K562 (cell line): ENCODE data around the gene OOEP. TPM values are rescaled to one million over a fixed set of nuclear protein-coding genes. Genes with fewer than 3 reads are reported as not detected.

Experiments
- ATAC-seq: fragments of 200-7000 bp; cut with Tn5 transposase; 3 replicates; pipeline ENCODE4 v1.9.1; 2020; ENCODE audit warnings: moderate library complexity
- BruUV-seq: library from RNA; stranded (reverse); fragments of 400-500 nt; replicated peaks from 2 replicates; lab custom pipeline; 2021; lab: Mats Ljungman, UMichigan
- CTCF ChIA-PET: fragments of 300-600 bp; formaldehyde crosslinking; extraction: SDS; loops from one replicate; lab custom pipeline; 2021; ENCODE audit warnings: low intra/inter-chr PET ratio; lab: Yijun Ruan, JAX
- POLR2A ChIA-PET: fragments of 300-600, 350-650 bp; sonication (Branson Sonifier 250); formaldehyde crosslinking; extraction: SDS; loops from one replicate; lab custom pipeline; 2021; ENCODE audit warnings: antibody characterized with exemption, inconsistent platforms; lab: Yijun Ruan, JAX
- DNase-seq, 4 experiments: peaks; one replicate each; pipeline versions ENCODE4 v3.0.0 to v3.0.0-alpha.2; 2011 to 2018; ENCODE audit warnings: low spot score in 3 of 4, mixed read lengths in 3 of 4; ENCODE audit errors: extremely low read depth in 1 of 4
- FAIRE-seq: peaks from 2 replicates; lab custom pipeline; 2011; peaks lifted over from hg19 to GRCh38; lab: Jason Lieb, UNC
- H2AFZ ChIP-seq: 2 replicates; pipeline ENCODE4 v1.6.0; 2011; ENCODE audit warnings: low read depth, low read length, control low read depth, inconsistent platforms
- H3K27ac ChIP-seq: fragments of 200-600 bp; 3 replicates; pipeline ENCODE4 v1.8.0; 2011; ENCODE audit warnings: low read depth, mild to moderate bottlenecking, control low read depth, inconsistent platforms, low read length, moderate library complexity, mixed read lengths; ENCODE audit errors: extremely low read depth
- H3K27me3 ChIP-seq, 2 experiments: fragments of 300-600 bp in 1 of 2; 2 replicates in 1 of 2; 3 replicates in 1 of 2; pipeline versions ENCODE4 v1.6.0 to v1.8.0; 2011; ENCODE audit warnings: inconsistent platforms in 2 of 2, low read length in 2 of 2, mild to moderate bottlenecking in 1 of 2, mixed read lengths in 1 of 2, moderate library complexity in 1 of 2; ENCODE audit not compliant: control insufficient read depth in 2 of 2, insufficient read depth in 2 of 2
- H3K36me3 ChIP-seq: fragments of 300-600 bp; 3 replicates; pipeline ENCODE4 v1.8.0; 2011; ENCODE audit warnings: mild to moderate bottlenecking, low read length, inconsistent platforms; ENCODE audit not compliant: control insufficient read depth, insufficient read depth
- H3K4me1 ChIP-seq, 2 experiments: fragments of 200-600 bp in 1 of 2; replicated peaks in 1 of 2; 2 replicates in 1 of 2; 3 replicates in 1 of 2; pipeline versions ENCODE4 v1.5.1 to v1.8.0; 2011; ENCODE audit warnings: inconsistent platforms in 2 of 2, low read length in 2 of 2, mild to moderate bottlenecking in 1 of 2, mixed read lengths in 1 of 2, moderate library complexity in 1 of 2; ENCODE audit not compliant: control insufficient read depth in 2 of 2, insufficient read depth in 2 of 2
- H3K4me2 ChIP-seq: 2 replicates; pipeline ENCODE4 v1.6.1; 2011; ENCODE audit warnings: low read length, control low read depth, inconsistent platforms, mixed read lengths; ENCODE audit not compliant: insufficient read depth
- H3K4me3 ChIP-seq: fragments of 200-600 bp; sonication (generic), shearing (Covaris generic); 2 replicates; pipeline ENCODE4 v1.5.1; 2016; ENCODE audit warnings: control low read depth, inconsistent platforms
- H3K79me2 ChIP-seq: fragments of 200-600 bp; 3 replicates; pipeline ENCODE4 v1.8.0; 2011; ENCODE audit warnings: low read length, inconsistent platforms; ENCODE audit not compliant: control insufficient read depth, insufficient read depth
- H3K9ac ChIP-seq, 2 experiments: 2 replicates each; pipeline versions ENCODE4 v1.6.0 to v1.6.1; 2011; ENCODE audit warnings: low read depth in 2 of 2, low read length in 2 of 2, control low read depth in 1 of 2, inconsistent platforms in 1 of 2, mild to moderate bottlenecking in 1 of 2, mixed read lengths in 1 of 2; ENCODE audit not compliant: insufficient read depth in 1 of 2
- H3K9me1 ChIP-seq: one replicate; pipeline ENCODE4 v1.6.0; 2011; ENCODE audit warnings: inconsistent platforms, mild to moderate bottlenecking, low read length, moderate library complexity; ENCODE audit not compliant: control insufficient read depth, insufficient read depth
- H3K9me3 ChIP-seq: replicated peaks from 2 replicates; pipeline ENCODE4 v1.5.1; 2011; ENCODE audit warnings: low read depth, low read length, inconsistent platforms; ENCODE audit not compliant: control insufficient read depth, insufficient read depth
- H4K20me1 ChIP-seq: replicated peaks from 2 replicates; pipeline ENCODE4 v1.6.1; 2011; ENCODE audit warnings: low read length, inconsistent platforms, mixed read lengths; ENCODE audit not compliant: control insufficient read depth, insufficient read depth
- EHMT2 ChIP-seq: fragments of 450-650 bp; IDR thresholded peaks from 2 replicates; pipeline ENCODE4 v1.6.1; 2018; ENCODE audit warnings: antibody characterized with exemption
- FOXA3 ChIP-seq, 2 experiments: fragments of 450-650 bp in 1 of 2; sonication (generic) in 1 of 2; formaldehyde crosslinking; IDR thresholded peaks in 1 of 2; conservative IDR thresholded peaks in 1 of 2; 2 replicates each; pipeline versions ENCODE4 v1.4.0 to v1.8.0; 2020 to 2022; ENCODE audit warnings: mild to moderate bottlenecking in 2 of 2, missing genetic modification reagents in 1 of 2
- GMEB1 ChIP-seq: fragments of 250-450 bp; sonication (Bioruptor Pico); IDR thresholded peaks from 2 replicates; pipeline ENCODE4 v1.4.0; 2020; ENCODE audit warnings: mild to moderate bottlenecking
- KDM2B ChIP-seq: fragments of 250-450 bp; sonication (Bioruptor Pico); IDR thresholded peaks from 2 replicates; pipeline ENCODE4 v1.8.0; 2021; ENCODE audit warnings: mild to moderate bottlenecking, moderate library complexity
- MEF2D ChIP-seq: conservative IDR thresholded peaks from 2 replicates; pipeline ENCODE4 v1.6.1; 2016; ENCODE audit warnings: low read depth, missing genetic modification characterization, missing compliant biosample characterization
- PHF8 ChIP-seq: fragments of 200-600 bp; sonication (generic); IDR thresholded peaks from 2 replicates; pipeline ENCODE4 v1.6.1; 2012; ENCODE audit warnings: mixed run types, mild to moderate bottlenecking, inconsistent platforms, low read length, moderate library complexity, borderline replicate concordance
- PRMT5 ChIP-seq: sonication (generic); formaldehyde crosslinking; IDR thresholded peaks from 2 replicates; pipeline ENCODE4 v1.5.0; 2020; ENCODE audit warnings: missing genetic modification reagents
- ZBTB2 ChIP-seq: fragments of 450-650 bp; IDR thresholded peaks from 2 replicates; pipeline ENCODE4 v1.6.1; 2016; ENCODE audit warnings: antibody characterized with exemption
- ZFP36 ChIP-seq: fragments of 150-350 bp; IDR thresholded peaks from 2 replicates; pipeline ENCODE4 v1.6.1; 2018; ENCODE audit warnings: low read length, low read depth; ENCODE audit not compliant: partially characterized antibody
- WGBS: fragments of 100-300 bp; shearing (Covaris generic); methylation state at CpG from one replicate; pipeline ENCODE4 v1.1.6; 2016; ENCODE audit warnings: low coverage, mixed read lengths; ENCODE audit not compliant: insufficient coverage; ENCODE audit errors: missing lambda C conversion rate; 5-methylcytosine and 5-hydroxymethylcytosine counted together
- in situ Hi-C: fragments of 300-500 bp; cut with MboI; formaldehyde crosslinking; loops from 4 replicates; pipeline ENCODE4 v1.15.0; 2018; ENCODE audit warnings: inconsistent platforms, mixed read lengths
- intact Hi-C: fragments of 100-400 bp; cut with micrococcal nuclease; formaldehyde crosslinking; loops from 2 replicates; pipeline ENCODE4 v1.14.2; 2022
- polyA plus RNA-seq, 8 experiments: library from polyadenylated mRNA; depleted of rRNA in 4 of 8; stranded (reverse) in 5 of 8; unstranded in 3 of 8; fragments of >200 nt; fragmentation: Nextera tagmentation in 2 of 8; fragmentation: Illumina TruSeq in 1 of 8; extraction: Ambion mirVana in 2 of 8; extraction: Trizol in 1 of 8; gene quantifications; 2 replicates each; pipeline versions ENCODE4 v1.2.1 to v1.2.3, GENCODE V29; 2011 to 2014; ENCODE audit warnings: inconsistent platforms in 1 of 8, missing spikeins in 1 of 8
- total RNA-seq, 7 experiments: library from RNA; depleted of rRNA in 6 of 7; stranded (reverse); fragments of >200 nt in 6 of 7; fragmentation: Illumina TruSeq in 2 of 7; extraction: Trizol in 2 of 7; gene quantifications; 2 replicates each; pipeline versions ENCODE4 v1.2.1 to v1.2.3, GENCODE V29; 2011 to 2021; ENCODE audit warnings: low replicate concordance in 1 of 7
- TF ChIP-seq, protein P1 (sequence below): fragments of 450-650 bp; IDR thresholded peaks from 2 replicates; pipeline ENCODE4 v1.6.1; 2017; ENCODE audit warnings: antibody characterized with exemption

OOEP gene
- total and polyA plus RNA-seq, 9 of the 15 experiments (the other 6 are each of a cell fraction or from before 2014, with no cell fraction given) = not detected

DNA sequence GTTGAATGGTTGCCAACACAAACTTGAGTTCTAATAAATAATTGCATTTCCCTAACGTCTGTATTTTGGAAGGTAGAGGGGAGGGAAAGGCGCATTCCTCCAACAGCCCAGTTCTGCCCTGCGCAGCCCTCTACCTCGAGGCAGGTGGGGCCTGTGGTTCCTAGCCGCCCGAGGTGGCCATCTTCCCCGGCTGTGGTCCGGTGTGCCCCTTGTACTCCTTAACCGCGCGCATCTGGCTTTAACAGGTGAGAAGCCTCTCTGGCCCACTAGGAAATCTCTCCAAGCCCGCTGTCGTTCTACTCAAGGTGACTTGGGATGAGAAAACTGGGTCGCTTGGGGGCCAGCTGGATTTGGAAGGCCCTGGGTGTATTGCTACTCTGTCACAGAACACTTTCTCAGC is 5.6 kb downstream of the OOEP start (continued):
- TF ChIP-seq ZBTB2 (no peak), GMEB1 (CRISPR knock-in tag) (no peak)

DNA sequence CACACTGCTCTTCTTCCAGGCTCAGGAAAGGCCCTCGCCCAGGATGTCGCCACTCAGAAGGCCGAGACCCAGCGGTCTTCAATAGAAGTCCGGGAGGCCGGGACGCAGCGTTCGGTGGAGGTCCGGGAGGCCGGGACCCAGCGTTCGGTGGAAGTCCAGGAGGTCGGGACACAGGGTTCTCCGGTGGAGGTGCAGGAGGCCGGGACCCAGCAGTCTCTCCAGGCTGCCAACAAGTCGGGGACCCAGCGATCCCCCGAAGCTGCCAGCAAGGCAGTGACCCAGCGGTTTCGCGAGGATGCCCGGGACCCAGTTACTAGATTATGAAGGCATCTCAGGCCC is 6.2 kb downstream of the OOEP start:
- H3K4me3 ChIP-seq = no peak overlapping the region
- H3K9ac ChIP-seq = no peak overlapping the region
- ChIA-PET POLR2A (interaction anchor here (0.6 kb wide), 1 partner anchor 12 kb away, joined by 3 read pairs; no protein-coding TSS in a partner anchor), CTCF (no interaction called here)
- ATAC-seq = no peak
- H3K27me3 ChIP-seq = peaks cover 0 to 19% of the 10 kb centered on the region in 2 experiments; a peak in 3 of 5 replicates
- no peaks in the 10 kb centered on the region for H3K79me2 ChIP-seq
- 50% methylated on average over 22 of the region's 23 CpGs for WGBS
- H3K36me3 ChIP-seq = no peaks in the 10 kb centered on the region
- peaks cover 4 to 17% of the 10 kb centered on the region in 2 experiments; a peak in 3 of 5 replicates for H3K4me1 ChIP-seq
- no peak overlapping the region for H3K4me2 ChIP-seq
- H3K9me1 ChIP-seq = no peaks in the 10 kb centered on the region
- in situ Hi-C loops (no loop called here), intact Hi-C loops (no loop called here)
- no TSS peak for BruUV-seq
- H4K20me1 ChIP-seq = no peaks in the 10 kb centered on the region
- no peaks in the 10 kb centered on the region for H3K9me3 ChIP-seq
- DNase-seq = no peak
- H2AFZ ChIP-seq = 0 out of 2 replicates have a peak overlapping the region, but pooled peaks have one; percentile 9
- no peak for FAIRE-seq
- TF ChIP-seq FOXA3 (CRISPR knock-in tag; conservative IDR thresholded peaks at IDR 0.05 in 1 of 2, IDR thresholded peaks at IDR 0.05 in 1 of 2) (no peak), EHMT2 (no peak), MEF2D (tag) (no peak), PRMT5 (CRISPR knock-in tag) (no peak), KDM2B (CRISPR knock-in tag) (no peak), PHF8 (no peak), ZFP36 (no peak)
- TF ChIP-seq, protein P1, sequence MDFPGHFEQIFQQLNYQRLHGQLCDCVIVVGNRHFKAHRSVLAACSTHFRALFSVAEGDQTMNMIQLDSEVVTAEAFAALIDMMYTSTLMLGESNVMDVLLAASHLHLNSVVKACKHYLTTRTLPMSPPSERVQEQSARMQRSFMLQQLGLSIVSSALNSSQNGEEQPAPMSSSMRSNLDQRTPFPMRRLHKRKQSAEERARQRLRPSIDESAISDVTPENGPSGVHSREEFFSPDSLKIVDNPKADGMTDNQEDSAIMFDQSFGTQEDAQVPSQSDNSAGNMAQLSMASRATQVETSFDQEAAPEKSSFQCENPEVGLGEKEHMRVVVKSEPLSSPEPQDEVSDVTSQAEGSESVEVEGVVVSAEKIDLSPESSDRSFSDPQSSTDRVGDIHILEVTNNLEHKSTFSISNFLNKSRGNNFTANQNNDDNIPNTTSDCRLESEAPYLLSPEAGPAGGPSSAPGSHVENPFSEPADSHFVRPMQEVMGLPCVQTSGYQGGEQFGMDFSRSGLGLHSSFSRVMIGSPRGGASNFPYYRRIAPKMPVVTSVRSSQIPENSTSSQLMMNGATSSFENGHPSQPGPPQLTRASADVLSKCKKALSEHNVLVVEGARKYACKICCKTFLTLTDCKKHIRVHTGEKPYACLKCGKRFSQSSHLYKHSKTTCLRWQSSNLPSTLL = no peak
- no peak overlapping the region for H3K27ac ChIP-seq
